GM18508 (cell line): ENCODE measurements around the gene CAMTA1.

Source experiments
- ATAC-seq: cut with Tn5 transposase; IDR thresholded peaks from one replicate; pipeline ENCODE4 v1.9.1; 2021; ENCODE audit warnings: moderate number of reproducible peaks; ENCODE audit not compliant: insufficient read depth, unreplicated experiment

Gene CAMTA1

DNA sequence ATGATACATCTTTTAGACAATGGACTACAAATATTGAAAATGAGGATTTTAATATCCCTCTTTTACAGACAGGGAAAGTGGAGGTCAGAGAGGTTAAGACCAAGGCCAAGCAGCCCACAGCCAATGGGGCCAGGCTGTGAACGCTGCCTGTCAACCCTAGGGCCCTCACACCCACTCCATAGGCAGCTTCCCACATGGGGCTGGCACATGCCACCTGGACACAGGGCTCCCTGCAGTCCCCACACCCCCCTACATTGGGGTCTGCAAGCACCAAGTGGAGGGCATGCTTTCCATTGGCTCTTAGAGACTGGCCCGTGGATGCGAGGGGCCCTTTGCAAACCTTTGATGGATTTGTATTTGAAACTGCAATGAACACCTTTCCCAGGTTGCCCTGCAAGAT, 637.3 kb downstream of the CAMTA1 start:
- no peak for ATAC-seq

DNA sequence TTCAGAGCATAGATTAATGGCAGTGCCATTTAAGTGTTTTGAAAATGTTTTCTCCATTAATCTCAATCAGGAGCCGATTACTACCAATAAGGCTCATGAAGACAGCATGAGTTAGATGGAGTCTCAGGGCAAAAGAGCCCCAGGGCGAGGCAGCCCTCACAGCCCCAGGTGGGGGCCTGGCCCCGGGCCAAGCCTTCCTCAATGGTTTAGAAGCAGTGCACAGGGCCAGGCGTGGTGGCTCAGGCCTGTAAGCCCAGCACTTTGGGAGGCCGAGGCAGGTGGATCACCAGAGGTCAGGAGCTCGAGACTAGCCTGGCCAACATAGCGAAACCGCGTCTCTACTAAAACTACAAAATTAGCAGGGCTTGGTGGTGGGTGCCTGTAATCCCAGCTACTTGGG, 637.7 kb downstream of the CAMTA1 start:
- no peak for ATAC-seq

DNA sequence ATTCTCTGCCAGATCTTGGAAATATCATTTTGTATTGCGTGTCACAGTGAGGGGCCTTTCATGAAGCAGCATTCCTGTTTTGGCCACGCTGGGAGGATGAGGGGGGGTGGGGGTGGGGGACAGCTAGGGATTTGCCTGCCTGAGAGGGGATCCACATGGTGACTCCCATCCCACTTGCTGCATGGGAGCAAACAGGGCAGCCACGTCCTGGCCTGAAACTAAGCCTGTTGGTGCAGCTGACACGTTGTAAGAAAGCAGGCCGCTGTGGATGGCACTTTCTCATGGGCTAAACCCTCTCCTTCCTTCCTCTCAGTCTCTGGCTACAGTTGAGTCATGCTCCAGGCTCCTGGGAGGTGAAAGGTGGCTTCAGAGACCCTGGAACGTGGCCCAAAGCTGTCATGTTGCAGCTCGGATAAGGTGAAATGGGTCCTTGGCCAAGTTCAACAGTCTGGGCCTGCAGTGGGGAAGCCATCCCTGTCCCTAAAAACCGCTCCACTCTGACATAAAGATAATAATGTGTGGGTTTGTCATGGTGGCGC, 639.2 kb downstream of the CAMTA1 start:
- ATAC-seq: no peak

DNA sequence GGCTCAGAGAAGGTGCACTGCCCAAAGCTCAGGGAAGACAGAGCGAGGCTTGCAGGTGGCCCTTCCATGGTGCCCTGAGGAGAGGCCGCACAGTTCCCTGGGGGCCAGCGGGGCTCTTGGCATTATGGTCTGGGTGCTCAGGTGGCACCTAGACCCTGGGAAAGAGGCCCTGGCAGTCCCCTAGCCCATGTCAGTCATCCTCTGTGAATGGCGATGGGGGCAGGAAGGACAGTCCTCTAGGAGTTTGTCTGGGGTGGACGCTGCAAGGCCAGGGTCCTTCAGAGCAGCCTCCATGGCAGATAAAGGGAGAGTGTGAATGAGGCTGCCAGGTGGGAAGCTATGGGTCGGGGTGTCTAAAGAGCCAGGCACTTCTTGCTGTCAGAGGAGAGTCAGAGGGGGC, 640.0 kb downstream of the CAMTA1 start:
- no peak for ATAC-seq

DNA sequence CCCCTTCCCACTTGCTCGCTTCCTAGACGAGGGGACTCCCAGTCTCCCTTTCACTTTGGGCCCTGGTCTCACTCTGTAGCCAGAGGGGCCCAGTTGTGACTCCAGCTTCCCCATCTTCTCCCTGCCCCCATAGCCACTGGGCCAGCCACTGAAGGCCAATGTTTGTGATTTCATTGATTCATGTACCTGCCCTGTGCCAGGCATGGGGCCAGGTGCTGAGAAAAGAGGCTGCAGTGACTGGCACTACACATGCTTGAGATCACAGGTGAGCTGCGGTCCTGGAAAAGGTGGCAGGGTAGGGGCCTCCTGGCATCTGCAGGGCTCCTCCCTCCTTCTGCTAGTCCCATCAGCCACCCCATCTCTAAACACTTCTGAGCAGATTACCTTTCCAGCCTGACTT, 640.5 kb downstream of the CAMTA1 start:
- ATAC-seq: no peak

DNA sequence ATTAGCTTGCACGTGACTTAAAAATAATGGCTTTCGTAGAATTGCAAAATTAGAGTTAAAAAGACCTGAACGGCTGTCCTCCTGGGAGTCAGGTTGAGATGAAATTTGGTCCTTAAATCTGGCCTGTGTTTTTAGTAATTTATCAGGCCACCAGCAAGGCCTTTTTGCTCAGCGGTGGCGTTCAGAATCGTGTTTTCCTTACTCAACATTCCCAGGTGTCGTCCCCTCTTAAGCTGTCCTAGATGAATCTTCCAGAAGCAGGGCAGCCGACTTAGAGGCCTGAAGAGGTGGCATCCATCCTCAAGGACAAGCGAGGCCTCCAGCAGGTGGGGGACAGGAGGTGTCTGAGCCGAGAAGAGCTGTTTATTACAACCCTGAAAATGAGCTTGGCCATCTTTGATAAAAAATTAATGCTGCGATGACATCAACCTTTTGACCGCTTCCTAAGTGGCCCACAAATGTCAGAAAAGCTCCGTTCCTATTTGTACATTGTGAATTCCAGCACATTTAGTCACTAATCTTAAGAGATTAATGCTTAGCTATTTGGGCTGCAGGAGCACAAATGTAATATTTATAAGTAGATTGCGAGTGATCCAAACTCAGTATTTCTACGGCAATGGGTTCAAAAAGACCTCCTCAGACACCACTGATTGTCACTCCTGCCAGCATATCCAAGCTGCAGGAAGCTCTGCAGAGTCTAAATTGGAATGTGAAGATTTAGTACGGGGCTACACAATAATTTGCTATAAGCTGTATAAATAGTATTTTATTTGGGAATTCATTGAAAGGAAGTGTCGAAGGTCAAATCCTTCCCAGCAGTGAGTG, 641.7 kb downstream of the CAMTA1 start:
- ATAC-seq: no peak

DNA sequence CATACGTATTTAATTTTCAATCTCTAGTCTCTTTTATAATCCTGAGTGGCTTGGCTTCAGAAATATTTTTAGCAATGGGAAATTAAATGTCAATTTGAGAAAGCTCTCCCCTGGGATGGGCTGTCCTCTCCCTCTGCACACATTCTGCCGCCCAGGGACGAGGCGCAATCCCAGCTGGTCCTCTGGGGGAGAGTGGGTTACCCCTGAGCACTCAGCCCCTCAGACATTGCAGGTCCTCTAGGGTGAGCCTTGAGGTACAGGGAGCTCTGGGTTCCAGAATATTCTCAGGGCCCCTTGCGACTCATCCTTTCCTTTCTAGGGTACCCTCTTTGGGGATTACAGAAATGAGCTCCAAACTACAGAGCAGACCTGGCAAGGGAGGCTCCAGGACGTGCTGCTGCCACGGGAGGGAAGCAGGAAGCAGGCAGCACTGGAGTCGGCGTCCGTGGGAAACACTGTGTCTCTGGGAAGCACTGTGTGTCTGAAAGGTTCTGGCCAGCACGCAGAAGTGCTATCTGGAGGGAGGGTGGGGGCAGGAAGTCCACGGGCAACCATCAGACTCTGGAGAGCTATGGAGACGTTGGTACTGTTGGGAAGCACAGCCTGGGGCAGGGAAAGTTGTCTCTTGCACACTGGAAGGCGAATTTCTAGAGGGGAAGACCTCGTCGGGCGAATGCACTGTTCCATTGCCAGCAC, 642.5 kb downstream of the CAMTA1 start:
- ATAC-seq: no peak

DNA sequence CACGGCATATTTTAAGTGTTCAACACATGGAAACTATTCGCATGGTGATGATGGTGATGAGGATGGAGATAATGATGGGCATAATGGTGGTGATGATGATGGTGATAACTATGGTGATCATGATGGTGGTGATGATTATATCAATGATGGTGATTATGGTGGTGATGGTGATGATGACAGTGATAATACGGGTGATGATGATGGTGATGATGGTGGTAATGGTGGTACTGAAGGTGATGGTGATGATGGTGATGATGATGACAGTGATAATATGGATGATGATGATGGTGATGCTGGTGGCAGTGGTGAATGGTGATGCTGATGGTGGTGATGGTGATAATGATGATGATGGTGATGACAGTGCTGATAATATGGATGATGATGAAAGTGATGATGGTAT, 644.0 kb downstream of the CAMTA1 start:
- ATAC-seq: no peak

DNA sequence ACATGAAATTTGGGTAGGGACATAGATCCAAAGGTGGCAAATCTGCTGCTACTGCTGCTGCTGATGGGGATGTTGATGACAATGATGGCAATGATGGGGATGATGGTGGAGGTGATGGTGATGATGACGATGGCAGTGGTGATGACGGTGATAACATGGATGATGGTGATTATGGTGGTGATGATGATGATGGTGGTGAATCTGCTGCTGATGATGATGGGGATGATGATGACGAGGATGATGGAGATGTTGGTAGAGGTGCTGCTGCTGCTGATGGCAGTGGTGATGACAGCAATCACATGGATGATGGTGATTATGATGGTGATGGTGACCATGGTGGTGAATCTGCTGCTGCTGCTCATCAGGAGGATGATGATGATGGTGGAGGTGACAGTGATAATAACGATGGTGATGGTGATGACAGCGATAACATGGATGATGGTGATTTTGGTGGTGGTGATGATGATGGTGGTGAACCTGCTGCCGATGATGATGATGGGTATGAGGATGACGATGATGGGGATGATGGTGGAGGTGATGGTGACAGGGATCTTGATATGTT, 644.9 kb downstream of the CAMTA1 start:
- no peak for ATAC-seq

DNA sequence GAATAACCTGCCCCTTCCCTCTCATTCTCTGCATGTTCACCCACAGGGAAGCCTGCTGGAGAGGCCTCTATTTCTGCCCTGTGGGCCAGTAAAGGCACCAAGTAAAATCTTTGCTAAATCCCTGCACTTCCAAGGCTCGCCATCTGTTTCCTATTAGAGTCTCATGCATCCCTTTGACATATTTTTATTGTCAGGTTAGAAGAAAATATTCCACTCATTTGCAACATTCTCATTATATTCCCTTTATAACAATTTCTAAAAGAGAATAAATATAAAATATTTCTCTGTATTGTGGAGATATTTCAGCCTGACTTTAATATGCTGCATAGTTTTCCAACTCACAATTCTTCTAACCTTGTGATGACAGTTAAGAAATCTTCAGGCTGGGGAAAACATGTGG, 645.4 kb downstream of the CAMTA1 start:
- ATAC-seq: no peak

DNA sequence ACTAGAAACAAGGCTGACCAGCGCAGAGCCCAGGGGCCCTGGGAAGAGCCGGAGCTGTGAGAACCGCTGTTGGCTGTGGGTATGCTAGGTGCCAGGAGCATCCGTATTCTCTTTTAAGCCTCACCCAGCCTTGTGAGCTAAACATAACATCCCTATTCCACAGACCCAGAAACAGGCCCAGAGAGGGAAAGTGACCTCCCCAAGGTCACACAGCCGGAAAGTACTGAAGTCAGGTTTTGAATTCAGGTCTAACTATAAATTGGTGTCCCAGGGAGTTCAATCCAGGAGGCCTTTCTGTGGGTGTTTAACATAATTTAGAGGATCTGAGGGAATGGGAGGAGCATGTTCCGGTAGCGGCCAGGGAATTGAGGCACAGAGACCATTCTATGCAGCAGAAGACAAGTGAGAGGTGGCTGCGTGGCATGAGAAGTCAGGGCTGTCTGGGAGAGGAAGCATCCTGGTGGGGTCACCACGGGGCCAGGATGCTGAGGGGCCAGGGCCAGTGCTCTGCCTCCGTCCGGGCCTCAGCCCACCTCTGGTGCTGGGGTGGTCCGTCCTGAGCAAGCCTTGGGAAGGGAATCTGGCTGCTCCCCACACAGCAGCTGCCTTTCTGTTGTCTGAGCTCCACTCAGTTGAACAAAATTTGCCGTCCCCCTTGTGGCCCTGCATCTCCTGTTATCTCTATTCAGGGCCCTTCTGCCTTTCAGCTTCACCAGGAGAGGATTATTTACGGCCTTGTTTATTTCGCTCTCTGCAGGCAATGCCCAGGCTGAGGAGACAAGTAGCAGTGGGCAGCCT, 647.0 kb downstream of the CAMTA1 start:
- no peak for ATAC-seq

DNA sequence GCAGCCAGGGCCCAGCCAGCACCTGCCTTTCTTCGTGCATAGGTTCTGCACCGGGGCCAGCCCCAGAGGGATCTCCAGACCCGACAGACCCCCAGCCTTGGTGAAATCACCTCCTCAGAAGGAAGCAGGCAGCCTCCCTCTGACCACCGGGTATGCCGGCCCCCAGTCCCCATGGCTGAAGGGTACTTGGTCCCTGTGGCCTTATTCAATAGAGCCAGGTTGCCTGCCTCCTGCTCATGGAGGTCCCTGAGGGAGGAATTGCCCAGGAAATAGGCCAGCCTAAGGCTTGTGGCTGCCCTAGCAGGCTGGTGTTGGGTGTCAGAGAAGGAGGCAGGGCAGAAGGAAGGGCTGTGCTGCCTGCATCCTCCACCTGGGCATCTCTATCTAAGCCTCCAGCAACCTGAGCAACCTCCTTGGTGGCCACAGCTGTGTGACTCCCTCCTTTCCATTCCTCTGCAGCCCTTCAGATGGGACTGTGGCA, 647.7 kb downstream of the CAMTA1 start:
- ATAC-seq: no peak

DNA sequence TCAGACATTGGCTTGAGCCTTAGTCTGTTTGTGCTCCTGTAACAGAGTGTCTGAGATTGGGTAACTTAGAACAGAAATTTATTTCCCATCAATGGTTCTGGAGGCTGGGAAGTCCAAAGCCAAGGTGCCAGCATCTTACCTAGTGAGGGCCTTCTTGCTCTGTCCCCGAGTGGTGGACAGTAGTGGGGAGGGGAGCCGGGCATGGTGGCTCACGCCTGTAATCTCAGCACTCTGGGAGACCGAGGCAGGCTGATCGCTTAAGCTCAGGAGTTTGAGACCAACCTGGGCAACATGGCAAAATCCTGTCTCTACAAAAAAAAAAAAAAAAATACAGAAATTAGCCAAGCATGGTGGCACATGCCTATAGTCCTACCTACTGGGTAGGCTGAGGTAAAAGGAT, 649.3 kb downstream of the CAMTA1 start:
- no peak for ATAC-seq

DNA sequence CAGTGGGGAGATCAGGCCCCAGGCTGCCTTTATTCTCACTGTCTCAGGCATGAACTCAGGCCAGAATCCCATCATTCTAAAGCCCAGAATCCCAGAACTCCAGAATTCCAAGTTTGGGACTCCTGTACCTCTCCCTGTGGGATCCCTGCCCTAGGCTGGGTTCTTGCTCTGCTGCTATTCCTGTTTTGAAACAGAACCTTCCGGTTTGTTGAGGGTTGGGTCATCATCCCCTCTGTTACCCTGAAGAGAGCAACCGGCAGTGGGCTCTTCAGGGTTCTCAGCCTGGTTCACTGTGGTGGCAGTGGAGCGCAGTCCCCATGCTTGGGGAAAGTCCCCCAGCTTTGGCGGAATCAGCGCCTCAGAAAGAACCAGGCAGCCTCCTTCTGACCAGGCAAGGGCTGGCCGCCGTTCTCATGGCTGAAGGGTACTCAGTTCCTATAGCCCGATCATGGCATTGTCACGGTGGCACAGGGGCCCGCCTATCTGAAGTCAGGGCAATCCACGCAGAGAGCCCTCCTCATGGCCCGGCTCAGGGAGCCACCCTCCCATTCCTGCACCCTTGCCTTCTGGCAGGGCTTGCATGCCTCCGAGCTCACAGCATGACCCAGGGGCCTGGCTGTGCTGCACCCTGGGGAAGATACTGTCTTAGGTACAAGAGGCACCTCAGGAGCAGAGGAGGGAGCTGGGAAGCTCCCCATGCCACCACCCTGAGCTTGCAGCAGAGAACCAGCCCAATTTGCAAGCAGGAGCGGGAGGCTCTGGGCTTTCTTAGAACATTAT, 650.2 kb downstream of the CAMTA1 start:
- ATAC-seq: no peak

DNA sequence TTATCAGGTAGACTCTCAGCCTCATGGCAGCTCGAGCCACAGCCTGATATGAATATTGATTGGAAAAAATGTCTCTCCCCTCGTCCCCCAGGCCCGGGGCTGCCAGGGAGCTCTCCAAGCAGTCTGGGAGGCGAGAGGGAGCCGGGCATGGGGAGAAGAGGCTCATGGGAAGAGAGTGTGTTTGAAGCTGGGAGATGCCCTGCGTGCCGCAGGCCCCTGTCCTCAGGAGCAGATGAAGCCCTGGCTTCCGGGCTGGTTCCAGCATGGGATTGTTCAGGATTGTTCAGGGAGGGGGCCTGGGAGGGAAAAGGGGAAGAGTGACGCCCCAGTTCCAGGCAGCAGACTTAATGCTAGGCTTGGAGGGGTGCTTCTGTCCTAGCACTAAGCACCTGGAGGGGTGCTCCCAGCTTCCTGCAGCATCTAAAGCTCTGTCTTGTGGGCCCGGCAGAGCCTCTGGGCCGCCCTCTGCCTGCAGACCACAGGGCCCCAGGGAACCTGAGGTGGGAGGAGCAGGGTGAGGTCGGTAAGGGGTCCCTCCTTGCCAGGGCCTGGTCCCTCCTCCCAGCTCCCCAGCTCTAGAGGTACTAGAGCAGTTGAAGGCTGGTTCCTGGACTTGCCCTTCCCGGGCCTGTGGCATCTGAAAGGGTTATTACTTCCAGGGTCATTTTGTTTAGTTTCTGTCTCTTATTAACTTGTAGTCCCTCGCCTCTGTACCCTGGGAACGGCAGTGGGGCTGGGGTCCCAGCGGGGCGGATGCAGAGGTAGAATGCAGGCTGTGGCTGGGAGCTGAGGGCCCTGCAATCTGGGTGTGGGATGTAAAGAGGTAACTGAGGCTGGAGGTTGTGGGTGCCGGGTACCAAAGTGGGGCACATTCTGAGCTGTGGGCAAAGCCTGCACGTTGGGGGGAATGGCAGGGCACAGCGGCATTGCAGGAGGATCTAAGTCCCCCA, 651.1 kb downstream of the CAMTA1 start:
- ATAC-seq: no peak

DNA sequence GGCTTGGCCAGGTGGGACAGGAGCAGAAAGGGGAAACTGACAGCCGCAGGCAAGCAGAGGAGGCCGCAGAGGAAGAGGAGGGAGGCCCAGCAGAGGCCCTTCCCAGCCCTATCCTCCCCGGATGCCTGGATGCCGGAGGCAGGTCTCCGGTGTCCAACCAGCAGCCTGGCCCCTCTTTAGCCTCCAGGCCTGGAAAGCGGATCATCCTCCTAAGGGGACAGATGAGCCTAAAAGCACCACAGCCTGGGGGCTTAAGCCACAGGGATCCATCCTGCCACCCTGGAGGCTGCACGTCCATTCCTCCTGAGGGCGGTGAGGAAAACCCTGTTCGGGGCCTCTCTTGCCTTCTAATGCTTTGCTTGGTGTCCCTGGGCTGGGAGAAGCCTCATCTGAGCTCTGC, 651.8 kb downstream of the CAMTA1 start:
- ATAC-seq: no peak

DNA sequence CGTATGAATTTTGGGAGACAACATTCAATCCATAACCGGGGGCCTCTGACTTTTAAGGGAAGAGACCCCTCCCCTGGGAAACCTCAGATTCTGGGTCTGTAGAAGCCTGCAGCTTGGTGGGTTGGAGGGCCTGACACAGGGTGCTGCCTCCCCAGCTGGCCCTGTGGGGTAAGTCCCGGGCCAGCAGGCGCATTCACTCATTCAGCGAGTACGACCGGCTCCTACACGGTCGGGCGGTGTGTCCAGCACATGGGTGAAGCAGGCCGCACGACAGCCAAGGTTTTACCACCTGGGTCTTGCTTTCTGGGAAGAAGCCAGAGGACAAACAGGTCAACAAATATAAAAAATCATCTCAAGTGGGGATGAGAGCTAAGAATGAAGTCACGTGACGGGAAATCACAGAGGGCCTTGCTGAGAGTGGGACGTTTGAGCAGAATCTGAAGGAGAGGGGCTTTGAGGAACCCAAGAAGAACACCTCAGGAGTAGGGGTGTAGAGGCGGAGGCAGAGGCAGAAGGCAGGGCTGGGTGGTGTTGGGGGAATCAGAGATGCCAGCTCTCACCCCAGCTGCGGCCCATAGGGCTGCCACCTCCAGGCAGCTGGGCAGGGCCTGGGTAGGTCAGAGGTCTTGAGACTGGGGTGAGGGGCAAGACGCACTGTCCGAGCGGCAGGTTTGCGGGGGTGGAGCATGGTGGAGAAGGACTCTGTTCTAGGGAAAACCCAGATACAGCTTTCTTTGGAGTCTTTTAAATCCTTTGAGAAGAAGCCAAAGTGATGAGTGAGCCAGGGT, 652.5 kb downstream of the CAMTA1 start:
- no peak for ATAC-seq

DNA sequence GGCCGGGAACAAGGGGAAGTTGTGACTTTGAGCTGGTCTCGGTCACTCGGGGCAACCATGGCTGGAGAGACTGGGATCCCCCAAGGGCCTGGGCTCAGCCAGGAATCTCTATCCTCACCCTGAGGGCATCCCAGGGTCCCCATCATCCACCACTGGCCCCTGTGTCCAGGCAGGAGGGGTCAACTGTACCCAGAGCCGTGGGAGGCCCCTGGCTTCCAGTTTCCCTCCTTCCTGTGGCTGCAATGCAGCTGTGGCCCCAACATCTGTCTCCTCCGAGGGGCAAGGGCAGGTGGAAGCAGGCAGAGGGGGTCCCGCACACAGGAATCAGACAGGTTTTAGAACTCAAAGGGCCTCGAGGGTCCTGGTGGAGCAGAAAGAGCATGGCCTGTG, 653.1 kb downstream of the CAMTA1 start:
- no peak for ATAC-seq
